Cortex of kidney (tissue), 1 donor: ENCODE results near the gene PCDHAC1.

Source experiments
- DNase-seq: peaks from one replicate; lab custom pipeline; 2025; lab: John Stamatoyannopoulos, UW

The PCDHAC1 gene

DNA sequence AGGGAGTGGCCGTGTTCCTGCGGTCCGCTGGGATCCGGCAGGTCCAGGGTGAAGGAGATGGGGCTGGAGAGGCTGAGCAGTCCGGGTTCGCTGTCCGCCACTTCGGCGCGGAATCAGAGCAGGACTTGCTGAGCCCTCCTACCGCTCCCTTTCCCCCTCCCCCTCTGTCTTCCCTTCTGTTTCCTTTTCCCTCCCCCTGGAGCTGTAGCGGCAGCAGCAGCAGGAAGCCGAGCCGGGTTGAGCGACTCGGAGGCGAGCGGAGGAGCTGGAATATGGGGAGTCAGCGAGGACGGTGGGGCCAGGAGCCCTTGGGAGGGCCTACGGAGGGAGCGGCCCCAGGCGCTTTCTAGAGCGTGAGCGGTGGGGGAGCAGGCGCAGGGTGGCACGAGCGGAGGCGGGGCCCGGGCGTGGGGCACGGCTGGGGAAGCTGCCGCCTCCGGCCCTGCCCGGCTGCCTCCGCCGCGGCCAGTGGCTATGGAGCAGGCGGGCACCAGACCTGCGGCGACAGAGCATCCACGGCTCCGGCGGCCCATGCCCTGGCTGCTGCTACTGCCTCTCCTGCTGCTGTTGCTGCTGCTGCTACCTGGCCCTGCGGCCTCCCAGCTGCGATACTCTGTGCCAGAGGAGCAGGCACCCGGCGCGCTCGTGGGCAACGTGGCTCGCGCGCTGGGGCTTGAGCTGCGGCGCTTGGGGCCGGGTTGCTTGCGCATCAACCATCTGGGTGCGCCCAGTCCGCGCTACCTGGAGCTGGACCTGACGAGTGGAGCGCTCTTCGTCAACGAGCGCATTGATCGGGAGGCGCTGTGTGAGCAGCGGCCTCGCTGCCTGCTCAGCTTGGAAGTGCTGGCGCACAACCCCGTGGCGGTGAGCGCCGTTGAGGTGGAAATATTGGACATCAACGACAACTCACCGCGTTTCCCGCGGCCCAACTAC, 40.5 kb downstream of the PCDHAC1 start, which contains the start of gene PCDHAC2:
PCDHAC2 (plus strand) TSS at position 184 of the 933 bp plus-strand sequence; CDS start at position 475, 291 bp downstream.
- no peak for DNase-seq

DNA sequence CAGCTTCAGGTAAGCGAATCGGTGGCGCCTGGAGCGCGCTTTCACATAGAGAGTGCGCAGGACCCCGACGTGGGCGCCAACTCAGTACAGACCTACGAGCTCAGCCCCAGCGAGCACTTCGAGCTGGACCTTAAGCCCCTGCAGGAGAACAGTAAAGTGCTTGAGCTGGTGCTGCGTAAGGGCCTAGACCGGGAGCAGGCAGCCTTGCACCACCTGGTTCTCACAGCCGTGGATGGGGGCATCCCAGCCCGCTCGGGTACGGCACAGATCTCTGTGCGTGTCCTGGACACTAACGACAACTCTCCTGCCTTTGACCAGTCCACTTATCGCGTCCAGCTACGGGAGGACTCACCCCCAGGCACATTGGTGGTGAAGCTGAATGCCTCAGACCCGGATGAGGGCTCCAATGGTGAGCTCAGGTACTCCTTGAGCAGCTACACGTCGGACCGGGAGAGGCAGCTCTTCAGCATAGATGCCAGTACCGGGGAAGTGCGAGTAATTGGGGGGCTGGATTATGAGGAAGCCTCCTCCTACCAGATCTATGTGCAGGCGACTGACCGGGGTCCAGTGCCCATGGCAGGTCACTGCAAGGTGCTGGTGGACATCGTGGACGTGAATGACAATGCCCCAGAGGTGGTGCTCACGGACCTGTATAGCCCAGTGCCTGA, 41.3 kb downstream of the PCDHAC1 start:
- DNase-seq = no peak

DNA sequence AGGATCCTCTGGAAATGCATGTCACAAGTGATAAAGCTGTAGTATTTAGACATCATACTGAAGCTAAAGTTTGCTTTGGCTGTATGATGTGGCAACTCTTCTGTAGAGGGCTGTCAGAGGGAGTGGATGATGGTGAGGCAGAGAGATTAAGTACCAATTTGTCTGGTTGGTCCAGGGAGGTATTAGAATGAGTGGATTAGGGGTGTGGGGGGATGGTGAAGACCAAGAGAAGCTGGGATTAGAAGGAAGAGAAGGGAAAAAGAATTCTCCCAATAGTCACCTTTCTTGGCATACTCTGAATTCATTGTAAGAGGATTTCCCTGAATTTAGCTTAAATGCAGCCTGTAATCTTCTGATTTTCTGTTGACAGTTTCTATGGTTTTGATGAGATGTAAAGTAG, 43.8 kb downstream of the PCDHAC1 start:
- DNase-seq = no peak

DNA sequence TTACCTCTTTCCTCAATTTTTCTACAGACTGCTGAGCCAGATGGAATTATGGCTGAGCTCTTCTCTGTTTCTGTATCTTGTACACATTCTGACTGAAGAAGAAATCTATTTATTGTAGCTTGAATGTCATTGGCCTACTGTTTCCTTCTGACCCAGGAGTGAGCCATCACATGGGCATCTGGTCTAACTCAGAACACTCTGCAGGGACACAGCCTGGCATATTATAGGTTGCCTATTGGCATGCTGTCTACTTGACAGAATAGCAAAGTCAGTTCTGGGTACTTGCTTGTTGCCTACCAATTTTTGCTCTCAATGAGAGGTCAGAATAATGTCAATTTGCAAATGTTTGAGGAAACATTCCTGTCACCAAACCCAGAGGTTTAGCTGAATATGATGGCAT, 47.5 kb downstream of the PCDHAC1 start:
- DNase-seq = no peak

DNA sequence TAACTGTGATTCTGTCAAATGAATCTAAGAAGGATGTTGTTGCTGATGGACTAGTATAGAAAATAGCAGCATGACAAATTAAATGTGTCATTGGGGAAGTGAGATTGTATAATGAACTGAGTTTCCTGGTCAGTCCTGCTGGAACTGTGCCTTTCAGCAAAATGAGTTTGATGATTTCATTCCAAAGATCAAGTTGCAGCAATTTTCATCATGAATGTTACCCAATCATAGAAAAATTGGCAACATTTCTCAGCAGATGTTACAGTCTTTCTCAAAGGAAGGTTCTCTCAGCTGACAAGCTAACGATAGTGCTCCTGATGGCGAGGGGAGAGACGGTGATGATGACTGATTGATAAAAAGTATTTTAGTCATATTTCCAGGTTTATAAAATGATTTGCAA, 50.9 kb downstream of the PCDHAC1 start:
- no peak for DNase-seq

DNA sequence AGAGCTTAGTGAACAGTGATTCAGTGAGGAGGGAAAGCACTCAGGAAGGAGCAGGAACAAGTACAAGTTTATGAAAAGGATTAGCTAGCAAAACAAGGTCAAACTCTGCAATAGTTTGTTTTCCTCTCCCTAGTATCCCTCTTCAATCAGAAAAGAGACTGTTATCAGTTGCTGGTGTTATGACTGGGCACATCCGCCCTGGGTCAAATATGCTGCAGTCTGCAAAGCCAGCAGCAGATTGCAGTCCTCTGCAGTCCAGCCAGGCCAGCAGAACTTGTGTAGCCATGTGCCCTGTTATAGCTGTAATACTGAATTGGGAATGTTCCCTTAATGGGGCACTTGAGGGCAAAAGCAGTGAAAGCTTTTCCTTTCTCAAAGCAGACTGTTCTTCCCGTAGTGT, 52.2 kb downstream of the PCDHAC1 start:
- DNase-seq = no peak

DNA sequence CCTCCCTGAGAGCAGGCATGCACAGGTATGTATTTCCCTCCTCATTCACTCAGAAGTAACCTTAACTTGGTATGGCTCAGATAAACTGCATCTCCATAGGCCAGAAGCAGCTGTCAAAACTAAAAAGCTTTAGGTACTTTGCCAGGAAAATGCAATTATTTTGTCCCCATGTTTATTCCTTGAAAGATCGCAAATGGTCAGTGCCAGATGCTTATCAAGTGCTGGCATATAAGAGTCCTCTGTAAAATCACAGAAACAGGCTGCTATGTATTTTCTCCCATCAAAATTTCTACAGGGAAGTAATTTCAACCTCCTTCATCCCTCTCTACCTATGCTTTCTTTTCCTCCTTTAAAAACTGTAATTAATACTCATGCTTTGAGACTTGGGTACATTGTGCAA, 52.9 kb downstream of the PCDHAC1 start:
- DNase-seq = no peak
